D721Med (cell line): Measurements from ENCODE around the gene DNAH14.

Experiments used
- DNase-seq: peaks from one replicate; pipeline ENCODE4 v3.0.0; 2011; ENCODE audit warnings: low spot score; ENCODE audit not compliant: insufficient read length
- FAIRE-seq: peaks from 2 replicates; lab custom pipeline; 2011; peaks lifted over from hg19 to GRCh38; lab: Jason Lieb, UNC
- TF ChIP-seq, protein P1 (sequence below): IDR thresholded peaks from 2 replicates; pipeline ENCODE4 v1.5.1; 2012; ENCODE audit warnings: mild to moderate bottlenecking, control low read depth; ENCODE audit not compliant: insufficient read depth; ENCODE audit errors: missing control alignments

Gene DNAH14

DNA sequence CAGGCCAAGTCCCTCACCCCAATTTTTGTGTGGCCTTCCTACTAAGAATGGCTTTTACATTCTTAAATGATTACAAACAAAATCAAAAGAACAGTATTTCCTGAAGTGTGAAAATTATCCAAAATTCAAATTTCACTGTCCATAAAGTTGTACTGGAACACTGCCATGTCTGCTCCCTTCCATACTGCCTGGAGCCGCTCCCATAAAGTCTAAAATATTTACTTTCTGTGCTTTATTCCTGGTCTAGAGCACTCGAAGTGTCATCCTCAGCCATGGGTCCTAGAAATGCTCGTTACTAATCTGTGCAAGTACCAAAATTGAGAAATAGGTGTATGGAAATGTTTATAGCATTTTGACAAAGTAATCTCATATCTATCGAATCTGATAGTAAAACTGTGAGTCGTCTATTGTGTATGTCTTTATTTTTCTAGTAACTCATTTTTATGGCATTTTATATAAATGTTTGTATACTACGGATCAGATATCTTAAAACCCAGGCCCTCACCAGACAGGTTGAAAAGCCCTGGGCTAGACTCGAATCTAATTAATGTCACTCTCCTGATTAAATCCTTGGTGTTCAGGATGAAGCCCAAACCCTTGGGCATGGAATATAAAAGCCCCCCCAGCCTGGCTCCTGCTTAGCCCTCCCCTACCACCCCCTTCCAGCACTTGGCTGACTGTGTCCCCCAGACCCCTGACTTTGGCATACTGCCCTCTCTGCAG is 493.5 kb downstream of the DNAH14 start:
- TF ChIP-seq, protein P1, sequence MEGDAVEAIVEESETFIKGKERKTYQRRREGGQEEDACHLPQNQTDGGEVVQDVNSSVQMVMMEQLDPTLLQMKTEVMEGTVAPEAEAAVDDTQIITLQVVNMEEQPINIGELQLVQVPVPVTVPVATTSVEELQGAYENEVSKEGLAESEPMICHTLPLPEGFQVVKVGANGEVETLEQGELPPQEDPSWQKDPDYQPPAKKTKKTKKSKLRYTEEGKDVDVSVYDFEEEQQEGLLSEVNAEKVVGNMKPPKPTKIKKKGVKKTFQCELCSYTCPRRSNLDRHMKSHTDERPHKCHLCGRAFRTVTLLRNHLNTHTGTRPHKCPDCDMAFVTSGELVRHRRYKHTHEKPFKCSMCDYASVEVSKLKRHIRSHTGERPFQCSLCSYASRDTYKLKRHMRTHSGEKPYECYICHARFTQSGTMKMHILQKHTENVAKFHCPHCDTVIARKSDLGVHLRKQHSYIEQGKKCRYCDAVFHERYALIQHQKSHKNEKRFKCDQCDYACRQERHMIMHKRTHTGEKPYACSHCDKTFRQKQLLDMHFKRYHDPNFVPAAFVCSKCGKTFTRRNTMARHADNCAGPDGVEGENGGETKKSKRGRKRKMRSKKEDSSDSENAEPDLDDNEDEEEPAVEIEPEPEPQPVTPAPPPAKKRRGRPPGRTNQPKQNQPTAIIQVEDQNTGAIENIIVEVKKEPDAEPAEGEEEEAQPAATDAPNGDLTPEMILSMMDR = no peak
- DNase-seq = no peak
- no peak for FAIRE-seq

DNA sequence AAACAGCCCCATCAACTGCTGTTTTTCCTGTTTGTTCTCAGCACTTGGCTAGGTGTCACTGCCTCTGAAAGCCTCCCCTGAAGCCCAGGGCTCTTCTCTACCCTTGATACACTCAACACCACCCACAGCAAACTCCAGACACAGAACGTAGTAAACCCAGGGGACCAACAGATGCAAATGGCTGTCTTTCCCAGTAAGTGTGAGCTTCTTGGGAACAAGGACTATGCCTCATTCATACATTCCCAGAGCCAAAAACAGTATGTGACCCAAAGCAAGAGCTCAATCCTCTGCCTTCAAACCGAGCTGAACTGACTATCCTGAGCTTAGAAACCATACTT is 494.0 kb downstream of the DNAH14 start:
- no peak for DNase-seq
- TF ChIP-seq, protein P1 = no peak
- no peak for FAIRE-seq

DNA sequence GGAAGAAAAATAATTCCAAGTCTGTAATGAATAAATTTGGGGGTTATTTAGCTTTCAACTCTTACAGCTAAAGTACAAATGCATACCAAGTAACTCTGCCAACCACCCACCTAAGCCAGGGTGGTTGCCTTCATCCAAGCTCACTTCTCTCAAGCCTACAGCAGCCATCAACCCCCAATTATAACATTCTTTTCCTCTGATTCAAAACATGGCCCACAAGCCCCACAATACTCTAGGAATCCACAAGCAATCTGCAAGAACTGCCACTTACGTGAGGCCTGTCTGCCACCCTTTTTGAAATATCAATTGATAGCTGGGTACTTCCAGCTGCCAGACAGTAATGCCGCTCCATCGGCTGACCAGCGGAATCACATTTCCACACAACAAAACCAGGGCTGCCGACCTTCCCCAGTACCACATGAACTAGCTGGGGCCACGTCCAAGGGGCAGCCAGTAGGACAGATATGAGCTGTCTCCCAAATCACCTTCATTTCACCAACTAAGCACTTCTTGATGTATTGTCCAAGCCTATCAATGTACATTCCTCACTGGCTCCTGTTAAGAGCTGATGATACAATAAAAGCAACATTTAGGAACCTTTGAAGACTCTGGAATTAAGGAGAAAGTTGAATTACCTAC is 495.2 kb downstream of the DNAH14 start:
- TF ChIP-seq, protein P1 = no peak
- DNase-seq (no peak), FAIRE-seq (no peak)

DNA sequence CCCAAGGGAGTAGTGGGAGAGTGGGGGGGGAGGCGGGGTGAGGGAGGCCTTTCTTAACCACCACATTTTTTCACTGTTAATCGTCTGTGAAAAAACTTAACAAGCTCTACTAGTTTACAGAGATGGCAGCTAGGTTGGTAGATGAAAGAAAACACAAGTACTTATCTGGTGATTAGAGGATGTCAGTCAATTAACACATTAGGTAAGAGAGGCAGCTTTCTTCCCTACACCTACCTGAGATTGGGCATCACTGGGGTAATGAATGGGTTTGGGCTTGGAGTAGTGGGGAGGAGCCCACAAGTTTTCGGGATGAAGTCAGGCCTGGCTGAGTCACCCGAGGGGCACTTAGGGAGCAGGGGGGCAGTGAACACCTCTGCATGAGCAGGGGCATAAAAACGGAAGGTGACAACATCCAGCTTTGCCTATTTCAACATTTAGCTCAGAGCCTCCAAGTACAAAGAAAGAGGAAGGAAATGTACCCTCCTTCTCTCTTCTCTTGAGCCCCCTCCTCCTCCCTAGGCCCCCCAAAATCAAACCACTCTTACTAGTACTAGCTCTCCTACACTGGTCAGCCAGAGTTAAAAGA is 495.8 kb downstream of the DNAH14 start:
- TF ChIP-seq, protein P1 = no peak
- peak; percentile 25 for FAIRE-seq
- no peak for DNase-seq

DNA sequence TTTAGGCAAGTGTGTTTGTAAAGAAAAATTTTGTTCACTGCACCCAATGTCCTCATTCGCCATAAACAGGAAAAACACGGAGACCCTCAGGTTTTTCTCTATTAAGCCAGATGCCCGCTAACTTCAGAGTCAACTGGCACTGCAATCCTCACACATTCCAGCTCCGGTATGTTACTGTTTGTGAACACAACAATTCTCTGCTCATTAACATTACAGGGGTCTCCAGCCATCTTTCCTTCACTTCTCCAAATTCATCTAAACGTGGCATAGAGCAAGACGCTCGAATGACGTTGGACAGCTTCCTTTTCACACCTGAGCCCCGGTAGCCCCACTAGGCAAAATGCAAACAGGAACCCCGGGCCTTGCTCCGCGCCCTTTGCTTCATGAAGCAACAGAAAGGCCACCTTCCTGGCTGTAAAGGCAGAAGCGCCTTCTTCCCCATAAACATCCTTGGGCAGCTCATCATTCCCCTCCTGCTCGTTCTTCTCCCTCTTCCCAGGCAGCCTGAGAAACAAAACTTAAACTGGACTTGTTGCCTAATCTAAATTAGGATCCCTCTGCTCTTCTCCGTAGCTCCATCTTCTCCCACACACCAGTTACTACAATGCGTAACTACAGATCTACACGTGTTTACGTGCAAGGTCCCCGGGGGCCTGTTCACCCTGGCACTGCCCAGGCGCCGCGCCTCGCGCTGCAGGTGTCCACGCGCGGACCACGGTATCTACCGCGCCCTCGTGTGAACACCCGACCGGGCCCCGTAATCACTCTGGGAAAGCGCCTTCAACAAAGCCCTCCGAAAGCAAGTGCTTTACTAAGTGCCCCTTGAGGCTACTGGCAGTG is 497.1 kb downstream of the DNAH14 start:
- TF ChIP-seq, protein P1 = no peak
- FAIRE-seq = no peak
- peak; percentile 31 for DNase-seq

DNA sequence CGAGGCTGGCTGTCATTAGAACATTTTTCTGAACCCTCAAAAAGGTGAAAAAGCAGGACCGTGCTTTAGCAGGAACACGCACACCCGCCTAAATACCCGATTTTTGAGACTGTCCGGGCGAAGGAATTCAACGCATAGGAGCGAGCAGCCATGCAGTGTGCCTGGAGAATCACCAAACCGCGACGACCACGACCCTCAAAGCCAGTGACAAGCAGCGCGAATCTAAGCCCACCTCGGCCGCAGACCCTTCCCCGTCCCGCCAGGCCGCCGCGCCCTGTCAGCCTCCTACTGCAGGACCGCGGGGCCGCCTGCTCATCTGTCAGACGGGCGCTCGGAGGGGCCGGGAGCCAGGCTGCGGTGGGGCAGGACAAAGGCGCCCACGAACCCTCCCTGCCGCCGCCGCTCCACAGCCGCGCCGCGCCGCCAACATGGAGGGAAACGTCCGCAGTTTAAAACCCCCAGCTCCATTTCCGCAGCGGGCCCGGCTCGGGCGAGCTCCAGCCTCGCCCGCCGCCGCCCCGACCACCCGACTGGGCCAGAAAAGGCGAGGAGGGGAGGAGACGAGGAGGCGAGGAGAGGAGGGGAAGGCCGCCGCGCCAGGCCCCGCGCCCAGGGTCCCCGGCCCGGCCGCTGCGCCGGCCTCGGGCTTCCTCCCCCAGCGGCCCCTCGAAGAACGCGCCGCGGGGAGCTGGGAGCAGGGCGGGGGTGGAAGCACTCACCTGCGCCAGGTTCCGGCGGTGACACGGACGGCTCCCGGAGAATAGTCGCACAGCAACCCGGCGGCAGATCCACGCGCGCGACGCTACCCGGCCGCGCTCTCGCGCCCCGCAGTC is 498.0 kb downstream of the DNAH14 start, which contains the start of gene LBR:
Gene LBR, minus strand, starts transcription at position 804 of the 833 bp plus-strand sequence. CDS start 3,963 bp downstream, outside the sequence.
- DNase-seq (no peak), FAIRE-seq (no peak)
- TF ChIP-seq, protein P1 = no peak
